Cardiac fibroblast (primary cell): ENCODE results near the gene GLOD4.

Experiments used
- DNase-seq, 2 donors: peaks; one replicate each; pipeline versions ENCODE4 v3.0.0 to v3.0.0-alpha.2; 2010; ENCODE audit warnings: low read depth in 2 of 2
- H3K4me3 ChIP-seq, 2 donors: replicated peaks in 1 of 2; 1 replicate in 1 of 2; 2 replicates in 1 of 2; pipeline ENCODE4 v1.5.1; 2011; ENCODE audit warnings: low read depth in 2 of 2, low read length in 2 of 2, mild to moderate bottlenecking in 2 of 2, moderate library complexity in 1 of 2
- CTCF ChIP-seq: IDR thresholded peaks from one replicate; pipeline ENCODE4 v1.5.1; 2011; ENCODE audit warnings: low read depth, mild to moderate bottlenecking, low read length, inconsistent platforms

Gene GLOD4

DNA sequence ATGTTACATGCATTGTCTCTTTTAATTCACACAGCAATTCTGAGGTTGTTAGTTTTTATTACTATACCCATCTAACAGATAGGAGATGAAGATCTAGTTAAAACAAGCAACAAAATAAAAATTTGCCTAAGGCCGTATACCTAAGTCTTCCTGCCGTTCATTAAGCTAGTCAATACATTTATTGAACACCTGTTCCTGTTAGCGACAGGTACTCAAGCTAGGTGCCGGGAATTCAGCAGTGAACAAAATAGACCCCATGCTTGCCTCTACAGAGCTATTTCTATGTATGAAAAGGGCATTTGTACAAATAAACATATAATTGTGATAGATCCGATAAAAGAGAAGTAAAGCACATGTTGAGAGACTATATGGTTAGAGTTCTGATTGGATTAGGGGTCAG lies 64.0 kb downstream of the GLOD4 start:
- no peak overlapping the region for H3K4me3 ChIP-seq
- DNase-seq: no peak
- no peak for TF ChIP-seq CTCF
